ENCODE measurements around the gene PRKCZ. TPM values are rescaled to one million over a fixed set of nuclear protein-coding genes. Genes with fewer than 3 reads are reported as not detected.

The PRKCZ gene
- total and polyA plus RNA-seq, 9 of the 15 experiments (the other 6 are each of a cell fraction or from before 2014, with no cell fraction given), result 0.07 to 3.1 (median 1.3) TPM

DNA sequence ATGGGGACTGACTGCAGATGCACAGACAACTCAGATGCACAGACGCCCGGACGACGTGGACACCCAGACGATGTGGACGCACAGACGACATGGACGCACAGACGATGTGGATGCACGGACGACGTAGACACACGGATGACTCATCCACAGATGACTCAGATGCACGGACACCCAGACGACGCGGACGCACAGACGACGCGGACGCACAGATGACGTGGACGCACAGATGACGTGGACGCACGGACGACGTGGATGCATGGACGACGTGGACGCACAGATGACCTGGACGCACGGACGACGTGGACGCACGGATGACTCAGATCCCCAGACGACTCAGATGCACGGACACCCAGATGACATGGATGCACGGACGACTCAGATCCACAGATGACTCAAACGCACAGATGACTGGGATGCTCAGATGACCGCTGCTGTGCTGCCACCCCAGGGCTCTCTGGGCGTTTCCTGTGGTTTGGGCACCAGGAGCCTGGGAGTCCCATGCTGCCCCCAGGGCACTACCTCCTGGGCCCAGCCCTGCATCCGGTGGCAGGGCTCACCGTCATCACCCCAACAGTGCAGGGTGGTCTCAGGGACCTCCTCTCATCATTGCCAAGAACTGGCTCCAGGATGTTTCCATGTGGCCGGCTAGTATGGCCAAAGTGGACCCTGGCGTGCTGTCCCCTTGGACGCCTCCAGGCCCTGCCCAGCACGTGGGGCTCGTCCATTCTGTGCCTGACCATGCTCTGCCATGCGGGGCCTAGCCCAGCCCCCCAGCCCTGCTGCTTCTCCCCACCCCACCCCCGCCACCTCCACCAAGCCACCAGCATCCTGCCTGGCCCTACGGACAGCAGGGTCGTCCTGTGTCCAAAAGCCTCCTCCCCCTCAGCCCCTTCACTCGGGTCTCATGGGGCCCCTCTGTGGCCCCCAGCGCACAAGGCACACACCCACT lies 130.4 kb downstream of the PRKCZ start (continued):
- no peak for TF ChIP-seq ZBTB5 (IDR thresholded peaks at IDR 0.05)
- no peak for TF ChIP-seq SRSF1 (IDR thresholded peaks at IDR 0.05; ENCODE audit: low read depth, low read length)
- TF ChIP-seq GABPB2 (CRISPR knock-in tag; conservative IDR thresholded peaks at IDR 0.05), result no peak
- no peak for TF ChIP-seq HBP1 (CRISPR knock-in tag; IDR thresholded peaks at IDR 0.05)
- peak; percentile 43; the same call in 1 of the 2 replicates for TF ChIP-seq MITF (IDR thresholded peaks at IDR 0.05)
- peak; percentile 95 for TF ChIP-seq ZBTB17 (CRISPR knock-in tag; IDR thresholded peaks at IDR 0.05)
- no peak for TF ChIP-seq ZFP1 (CRISPR knock-in tag; IDR thresholded peaks at IDR 0.05)
- TF ChIP-seq IRF9 (tag; IDR thresholded peaks at IDR 0.05), result no peak
- no peak for TF ChIP-seq CBX8 (IDR thresholded peaks at IDR 0.05; ENCODE audit: borderline replicate concordance, extremely low read depth, low read depth, low read length, poor library complexity, severe bottlenecking)
- no peak for TF ChIP-seq SMAD2 (IDR thresholded peaks at IDR 0.05; ENCODE audit: low read depth, low read length)
- no peak for TF ChIP-seq XRCC5 (IDR thresholded peaks at IDR 0.05; ENCODE audit: low read depth, low read length)
- no peak for TF ChIP-seq FOXJ2 (tag; IDR thresholded peaks at IDR 0.05)
- peak in 1 of 2 experiments; percentile 65; a peak in 2 of 4 replicates for TF ChIP-seq KDM1A (IDR thresholded peaks at IDR 0.05)
- TF ChIP-seq TGIF2 (CRISPR knock-in tag; IDR thresholded peaks at IDR 0.05), result no peak
- TF ChIP-seq PTTG1 (tag; IDR thresholded peaks at IDR 0.05; ENCODE audit: low read depth), result no peak
- TF ChIP-seq, protein P1, sequence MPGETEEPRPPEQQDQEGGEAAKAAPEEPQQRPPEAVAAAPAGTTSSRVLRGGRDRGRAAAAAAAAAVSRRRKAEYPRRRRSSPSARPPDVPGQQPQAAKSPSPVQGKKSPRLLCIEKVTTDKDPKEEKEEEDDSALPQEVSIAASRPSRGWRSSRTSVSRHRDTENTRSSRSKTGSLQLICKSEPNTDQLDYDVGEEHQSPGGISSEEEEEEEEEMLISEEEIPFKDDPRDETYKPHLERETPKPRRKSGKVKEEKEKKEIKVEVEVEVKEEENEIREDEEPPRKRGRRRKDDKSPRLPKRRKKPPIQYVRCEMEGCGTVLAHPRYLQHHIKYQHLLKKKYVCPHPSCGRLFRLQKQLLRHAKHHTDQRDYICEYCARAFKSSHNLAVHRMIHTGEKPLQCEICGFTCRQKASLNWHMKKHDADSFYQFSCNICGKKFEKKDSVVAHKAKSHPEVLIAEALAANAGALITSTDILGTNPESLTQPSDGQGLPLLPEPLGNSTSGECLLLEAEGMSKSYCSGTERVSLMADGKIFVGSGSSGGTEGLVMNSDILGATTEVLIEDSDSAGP (CRISPR knock-in tag; IDR thresholded peaks at IDR 0.05), result no peak
- TF ChIP-seq MCM7 (IDR thresholded peaks at IDR 0.05), result no peak
